HUDEP-2 (cell line): ENCODE data around the gene ARHGEF5.
"Not testable (repeated sequence)": the region's sequence is repeated elsewhere in the genome, so short reads cannot be mapped to it uniquely, and the experiment has no call there.

Experiments used
- DNase-seq, 76 experiments: peaks; one replicate each; lab custom pipeline; 2025; ENCODE audit not compliant: unreplicated experiment in 76 of 76; lab: John Stamatoyannopoulos, UW

The ARHGEF5 gene

DNA sequence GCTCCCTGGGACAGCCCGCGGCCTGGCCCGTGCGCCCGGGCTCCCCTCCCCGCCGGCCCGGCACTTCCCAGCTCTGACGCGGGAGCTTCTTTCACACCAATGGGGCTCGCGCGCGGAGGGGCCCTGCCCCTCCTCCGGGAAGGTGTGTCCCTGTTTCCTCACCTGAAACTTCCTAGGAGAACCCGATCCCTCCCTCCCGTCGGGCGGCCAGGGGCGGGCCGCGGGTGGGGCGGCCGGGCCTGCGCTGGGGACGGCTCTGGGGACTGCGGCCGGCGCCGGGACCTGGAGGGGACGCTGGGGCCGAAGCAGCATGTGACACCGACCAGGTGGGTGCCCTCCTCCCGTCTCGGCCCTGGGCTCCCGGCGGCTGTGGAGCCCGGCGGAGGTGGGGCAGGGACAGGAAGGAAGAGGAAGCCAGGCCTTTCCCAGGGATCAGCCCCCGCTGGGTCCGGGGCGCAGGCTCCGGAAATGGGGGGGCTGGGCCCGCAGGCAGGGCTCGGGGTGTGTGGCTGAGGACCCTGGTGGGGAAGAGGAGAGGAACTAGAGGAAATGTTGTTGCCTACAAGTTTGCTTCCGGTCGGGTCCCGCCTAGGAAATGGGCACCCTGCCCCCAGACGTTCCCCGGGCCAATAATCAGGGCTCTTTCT lies at the start of gene ARHGEF5:
Gene ARHGEF5, plus strand, starts transcription at position 227 of the 647 bp plus-strand sequence. CDS start 7,268 bp downstream, outside the sequence.
- DNase-seq: not testable (repeated sequence)

DNA sequence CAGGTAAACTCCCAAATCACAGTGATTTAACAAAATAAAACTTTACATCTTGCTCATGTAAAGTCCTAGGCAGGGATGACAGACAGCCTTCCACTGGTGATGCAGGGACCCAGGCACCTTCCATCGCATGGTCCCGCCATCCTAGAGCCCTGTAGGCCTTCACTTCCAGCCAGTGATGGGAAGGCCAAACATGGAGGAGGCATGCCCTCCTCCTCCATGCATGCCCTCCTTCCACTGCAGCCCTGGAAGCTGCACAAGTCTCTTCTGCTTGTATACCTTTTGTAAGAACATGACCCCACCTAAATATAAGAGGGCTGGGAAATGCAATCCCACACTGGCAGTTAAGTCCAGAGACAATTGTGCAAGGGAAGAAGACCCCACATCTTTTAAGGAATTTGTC lies 45.5 kb upstream of the ARHGEF5 start:
- DNase-seq: not testable (repeated sequence)

DNA sequence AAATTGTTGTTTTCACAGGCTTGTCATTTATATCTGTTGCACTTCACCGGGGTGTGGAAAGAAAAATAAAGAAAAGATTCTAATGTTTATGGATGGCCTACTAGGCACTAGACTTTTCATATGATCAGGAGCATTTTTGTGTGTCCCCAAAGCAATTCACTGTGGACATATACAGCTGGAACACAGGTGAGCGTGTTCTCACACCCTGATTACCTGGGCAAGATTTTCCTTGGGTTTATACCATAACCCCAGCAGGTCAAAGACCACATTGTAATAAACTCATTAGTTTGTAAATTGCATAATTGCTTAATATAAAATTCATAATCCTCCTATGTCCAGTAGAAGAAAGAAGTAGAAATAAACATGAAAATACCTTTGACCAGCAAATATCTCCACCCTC lies 44.0 kb upstream of the ARHGEF5 start:
- not testable (repeated sequence) for DNase-seq

- DNase-seq: not testable (repeated sequence)
These were observed 43.2 kb upstream of the ARHGEF5 start, which contains the start of gene OR2A1 for GRCh38 chr7:144311872-144312469. TSS of gene OR2A1 (plus strand) at chr7:144312419. CDS start at chr7:144318125, 5,706 bp downstream.

DNA sequence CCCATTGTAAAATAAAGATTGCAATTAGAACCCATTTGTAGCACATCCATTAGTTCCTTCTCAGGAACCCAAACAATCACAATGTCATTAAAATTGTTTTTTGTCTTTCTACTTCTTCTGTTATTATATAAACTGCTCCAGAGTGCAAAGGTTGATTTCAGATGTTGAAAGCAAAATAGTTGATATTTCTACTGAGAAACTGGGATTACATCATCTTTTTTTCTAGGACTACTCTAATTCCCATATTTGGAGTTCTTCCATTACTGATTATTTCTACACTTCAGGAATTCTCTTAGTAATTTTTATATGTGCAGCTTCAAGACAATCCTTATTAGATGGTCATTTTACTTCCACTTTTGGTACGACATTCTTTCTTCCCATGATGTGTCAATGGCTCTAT lies 37.7 kb upstream of the ARHGEF5 start:
- DNase-seq: not testable (repeated sequence)

DNA sequence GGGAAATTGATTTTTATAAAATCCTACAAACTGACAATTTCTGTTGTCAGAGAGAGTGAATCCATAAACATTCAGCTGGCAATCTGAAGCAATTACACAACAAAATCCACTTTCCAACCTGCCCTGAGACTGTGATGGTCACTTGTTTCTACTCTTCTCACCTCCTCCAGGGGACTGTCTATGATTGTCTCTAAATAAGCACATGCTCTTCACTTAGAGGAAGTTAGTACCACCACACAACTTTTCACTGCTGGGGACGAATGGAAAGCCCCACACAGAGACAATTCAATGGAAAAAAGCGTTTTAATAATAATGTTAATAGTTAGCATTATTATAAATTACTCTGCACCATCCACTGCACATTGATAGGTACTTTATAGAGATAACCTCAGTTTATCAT lies 35.7 kb upstream of the ARHGEF5 start:
- not testable (repeated sequence) for DNase-seq

GRCh38 chr7:144321677-144322206 lies 33.5 kb upstream of the ARHGEF5 start:
- not testable (repeated sequence) for DNase-seq

DNA sequence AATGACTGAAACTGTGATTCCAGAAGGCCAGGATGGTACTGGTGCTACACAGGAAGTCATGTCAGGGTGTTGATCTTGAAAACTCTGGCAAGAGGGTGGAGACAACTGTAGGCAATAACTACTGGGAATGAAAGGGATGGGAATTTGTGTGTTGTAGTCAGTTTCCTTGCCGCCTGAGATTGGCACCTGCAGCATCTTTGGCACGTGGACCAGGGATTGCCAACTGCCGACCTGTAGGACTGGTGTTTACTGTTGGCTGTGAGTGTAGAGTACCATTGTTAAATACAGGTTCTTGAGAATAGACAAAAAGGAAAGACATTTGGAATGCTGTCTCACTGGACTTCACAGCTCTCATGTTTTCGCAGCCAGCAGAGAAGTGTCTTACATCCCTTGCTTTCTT lies 31.8 kb upstream of the ARHGEF5 start:
- DNase-seq: not testable (repeated sequence)

DNA sequence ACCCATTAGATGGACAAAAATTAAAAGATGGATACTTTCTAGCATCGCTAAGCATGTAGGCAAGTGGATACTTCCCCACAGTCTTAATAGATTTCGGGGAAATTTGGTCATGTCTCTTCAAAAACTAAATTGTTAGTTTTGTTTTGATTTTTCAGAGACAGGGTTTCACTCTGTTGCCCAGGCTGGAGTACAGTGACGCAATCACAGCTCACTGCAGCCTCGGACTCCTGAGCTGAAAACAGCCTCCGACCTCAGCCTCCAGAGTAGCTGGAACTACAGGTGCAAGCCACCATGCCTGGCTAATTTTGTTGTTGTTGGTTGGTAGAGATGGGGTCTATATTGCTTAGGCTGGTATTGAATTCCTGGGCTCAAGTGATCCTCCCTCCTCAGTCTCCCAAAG lies 29.3 kb upstream of the ARHGEF5 start:
- DNase-seq: not testable (repeated sequence)

GRCh38 chr7:144330044-144330443 lies 25.2 kb upstream of the ARHGEF5 start:
- not testable (repeated sequence) for DNase-seq

GRCh38 chr7:144331221-144331995 lies 23.8 kb upstream of the ARHGEF5 start:
- not testable (repeated sequence) for DNase-seq

- not testable (repeated sequence) for DNase-seq
These were observed 23.3 kb upstream of the ARHGEF5 start for GRCh38 chr7:144331996-144332288.

- DNase-seq: not testable (repeated sequence)
These were observed 6.6 kb upstream of the ARHGEF5 start for GRCh38 chr7:144348625-144349024.

GRCh38 chr7:144351667-144352066 lies 3.5 kb upstream of the ARHGEF5 start:
- DNase-seq: not testable (repeated sequence)

GRCh38 chr7:144356185-144356584 lies 983 bp downstream of the ARHGEF5 start:
- DNase-seq: not testable (repeated sequence)

DNA sequence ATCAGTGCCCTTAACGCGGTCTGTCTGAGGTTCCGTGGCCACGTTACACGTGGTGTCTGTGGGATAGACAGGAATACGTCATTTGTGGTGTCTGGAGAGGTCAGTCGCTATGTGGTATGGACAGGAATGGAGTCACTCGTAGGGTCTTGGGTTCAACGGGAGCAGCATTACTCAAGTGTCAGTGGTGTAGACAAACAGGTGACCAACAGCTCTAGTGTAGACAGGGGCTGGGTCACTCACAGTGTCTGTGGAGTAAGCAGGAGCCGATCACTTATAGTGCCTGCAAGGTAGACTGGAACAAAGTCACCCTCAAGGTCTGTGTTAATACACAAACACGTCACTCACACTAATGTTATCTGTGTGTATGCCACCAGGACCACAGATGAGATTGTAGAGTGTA lies 1.7 kb downstream of the ARHGEF5 start:
- DNase-seq: not testable (repeated sequence)

GRCh38 chr7:144362061-144362460 lies 6.9 kb downstream of the ARHGEF5 start:
- DNase-seq: not testable (repeated sequence)

DNA sequence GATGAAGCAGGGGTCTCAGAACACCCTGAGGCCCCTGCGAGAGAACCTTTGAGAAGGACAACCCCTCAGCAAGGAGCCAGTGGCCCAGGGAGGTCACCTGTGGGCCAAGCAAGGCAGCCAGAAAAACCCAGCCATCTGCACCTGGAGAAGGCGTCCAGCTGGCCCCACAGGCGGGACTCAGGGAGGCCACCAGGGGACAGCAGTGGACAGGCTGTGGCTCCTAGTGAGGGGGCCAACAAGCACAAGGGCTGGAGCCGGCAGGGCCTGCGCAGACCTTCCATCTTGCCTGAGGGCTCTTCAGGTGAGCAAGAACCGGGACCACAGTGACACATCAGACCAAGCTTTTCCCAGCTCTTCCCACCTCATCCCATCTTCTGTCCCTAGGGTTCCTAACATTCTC lies 10.3 kb downstream of the ARHGEF5 start:
- DNase-seq: not testable (repeated sequence)

- DNase-seq: not testable (repeated sequence)
These were observed 12.0 kb downstream of the ARHGEF5 start for GRCh38 chr7:144367250-144367649.

DNA sequence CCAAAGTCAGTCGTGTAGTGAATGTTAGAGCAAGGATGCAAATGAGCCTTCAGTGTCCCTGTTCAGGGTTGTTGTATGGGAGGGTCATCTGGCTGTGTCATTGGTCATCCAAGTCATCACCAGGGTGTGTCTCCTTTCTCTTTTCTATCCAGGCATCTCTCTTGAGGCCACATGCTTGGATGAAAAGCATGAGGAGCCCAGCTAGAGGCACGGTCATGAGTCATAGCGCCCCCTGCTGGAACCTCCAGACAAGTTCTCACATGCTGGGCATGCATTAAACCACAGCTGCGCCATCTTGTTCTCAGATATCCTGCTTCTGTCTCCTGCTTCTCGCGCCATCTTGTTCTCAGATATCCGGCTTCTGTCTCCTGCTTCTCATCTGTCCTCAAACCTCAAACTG lies 14.0 kb downstream of the ARHGEF5 start:
- not testable (repeated sequence) for DNase-seq

DNA sequence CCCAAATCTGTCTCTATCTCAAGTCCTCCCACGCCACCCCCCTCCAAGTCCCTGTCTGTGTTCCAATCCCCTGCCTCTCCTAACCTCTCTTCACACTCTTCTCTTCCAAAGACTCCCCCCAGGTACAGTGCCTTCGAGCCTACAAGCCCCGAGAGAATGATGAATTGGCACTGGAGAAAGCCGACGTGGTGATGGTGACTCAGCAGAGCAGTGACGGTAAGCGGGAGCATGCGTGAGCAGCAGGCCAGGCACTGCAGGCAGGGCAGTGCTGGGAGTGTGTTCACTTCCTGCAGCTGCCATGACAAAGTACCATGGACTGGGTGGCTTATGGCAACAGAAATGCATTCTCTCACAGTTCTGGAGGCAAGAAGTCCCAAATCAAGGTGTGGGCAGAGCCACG lies 23.4 kb downstream of the ARHGEF5 start:
- no peak for DNase-seq
